Measurements from ENCODE around the gene ILF3.

GRCh38 chr19:10720607-10721125 lies 66.5 kb downstream of the ILF3 start:
- no peak for TF ChIP-seq CTCF (IDR thresholded peaks at IDR 0.05)
- no peak for TF ChIP-seq POLR2A (IDR thresholded peaks at IDR 0.05)

Data from lower leg skin (tissue), 3 donors.